Erythroblast (primary cell): Measurements from ENCODE around the gene MYO1C.
A peak's percentile ranks its signal among the peaks of the same experiment; 100 is the strongest.
"Not testable (repeated sequence)": the region's sequence is repeated elsewhere in the genome, so short reads cannot be mapped to it uniquely, and the experiment has no call there.

ENCODE experiments used
- DNase-seq, 2 experiments: peaks; one replicate each; lab custom pipeline; 2025; lab: John Stamatoyannopoulos, UW
- GATA1 ChIP-seq: IDR thresholded peaks from 2 replicates; pipeline ENCODE4 v1.6.1; 2011; ENCODE audit warnings: low read depth, mild to moderate bottlenecking, control low read depth, low read length, moderate library complexity
- POLR2A ChIP-seq: IDR thresholded peaks from 2 replicates; pipeline ENCODE4 v1.6.1; 2011; ENCODE audit warnings: mild to moderate bottlenecking, low read length

Gene MYO1C

GRCh38 chr17:1455797-1456599 is 36.5 kb downstream of the MYO1C start, which contains the start of gene CRK:
CRK (minus strand) TSS chr17:1456232; CDS start chr17:1456117, 115 bp downstream.
- peak; percentile 89 for TF ChIP-seq POLR2A
- no peak for TF ChIP-seq GATA1
- peak; percentile 96 to 99 for DNase-seq

- TF ChIP-seq POLR2A: no peak
- TF ChIP-seq GATA1: no peak
- peak; percentile 77 to 81 for DNase-seq
These were observed 37.1 kb downstream of the MYO1C start for GRCh38 chr17:1455291-1455796.

- DNase-seq: no peak
- TF ChIP-seq GATA1: no peak
- TF ChIP-seq POLR2A: no peak
These were observed 37.9 kb downstream of the MYO1C start for GRCh38 chr17:1454541-1454940.

- DNase-seq: not testable (repeated sequence)
These were observed 38.8 kb downstream of the MYO1C start for GRCh38 chr17:1453694-1454093.

GRCh38 chr17:1452836-1453235 is 39.6 kb downstream of the MYO1C start:
- DNase-seq: no peak
- TF ChIP-seq POLR2A (no peak), GATA1 (no peak)

- DNase-seq: not testable (repeated sequence)
These were observed 42.2 kb downstream of the MYO1C start for GRCh38 chr17:1450261-1450660.

GRCh38 chr17:1449412-1449967 is 43.0 kb downstream of the MYO1C start:
- no peak for TF ChIP-seq POLR2A
- TF ChIP-seq GATA1: no peak
- no peak for DNase-seq

GRCh38 chr17:1447052-1447451 is 45.4 kb downstream of the MYO1C start:
- no peak for DNase-seq
- TF ChIP-seq POLR2A (no peak), GATA1 (no peak)

- DNase-seq: no peak
- TF ChIP-seq POLR2A (no peak), GATA1 (no peak)
These were observed 46.3 kb downstream of the MYO1C start for GRCh38 chr17:1446201-1446600.

- not testable (repeated sequence) for DNase-seq
These were observed 46.8 kb downstream of the MYO1C start for GRCh38 chr17:1445695-1446094.

- not testable (repeated sequence) for DNase-seq
These were observed 49.8 kb downstream of the MYO1C start for GRCh38 chr17:1442721-1443120.

- no peak for TF ChIP-seq GATA1
- no peak for TF ChIP-seq POLR2A
- no peak for DNase-seq
These were observed 50.3 kb downstream of the MYO1C start for GRCh38 chr17:1442187-1442586.

GRCh38 chr17:1440921-1441320 is 51.6 kb downstream of the MYO1C start:
- no peak for DNase-seq
- TF ChIP-seq GATA1: no peak
- TF ChIP-seq POLR2A: no peak

- TF ChIP-seq POLR2A: no peak
- no peak for TF ChIP-seq GATA1
- peak; percentile 31 to 42 for DNase-seq
These were observed 53.8 kb downstream of the MYO1C start for GRCh38 chr17:1438593-1439083.

- TF ChIP-seq POLR2A: no peak
- no peak for TF ChIP-seq GATA1
- no peak for DNase-seq
These were observed 57.2 kb downstream of the MYO1C start for GRCh38 chr17:1435326-1435725.
